ENCODE measurements around the gene ADCY3.

ADCY3 gene

DNA sequence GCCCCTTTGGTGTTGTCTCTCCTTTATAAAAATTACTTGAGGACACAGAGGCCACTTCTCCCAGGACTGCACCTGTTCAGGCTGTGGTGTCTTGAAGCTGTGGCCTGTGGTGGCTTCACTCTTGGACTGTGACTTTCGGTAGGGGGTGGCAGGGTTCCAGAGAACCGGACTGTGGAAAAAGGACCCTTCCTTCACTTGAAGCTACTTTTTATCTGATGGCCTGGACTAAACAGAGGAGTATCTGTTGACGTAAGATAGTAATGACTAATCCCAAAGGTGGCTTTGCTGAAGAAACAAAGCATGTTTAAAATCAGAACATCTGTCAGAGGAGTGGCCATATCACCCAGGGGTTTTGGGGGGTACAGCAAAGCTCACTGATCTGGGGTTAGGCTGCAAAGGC, 66.0 kb downstream of the ADCY3 start:
- CTCF ChIA-PET: interaction anchor here (1.4 to 1.6 kb wide), 2 partner anchors 30 to 443 kb away, joined by 3 read pairs; no protein-coding TSS in a partner anchor
- no peak for DNase-seq (ENCODE audit: low read depth, low spot score)
- POLR2A ChIA-PET: no interaction called here
- H3K4me3 ChIP-seq (ENCODE audit: low read depth, low read length): no peak overlapping the region
- no peak for TF ChIP-seq CTCF (IDR thresholded peaks at IDR 0.05; ENCODE audit: insufficient read depth, low read length, missing control alignments)

DNA sequence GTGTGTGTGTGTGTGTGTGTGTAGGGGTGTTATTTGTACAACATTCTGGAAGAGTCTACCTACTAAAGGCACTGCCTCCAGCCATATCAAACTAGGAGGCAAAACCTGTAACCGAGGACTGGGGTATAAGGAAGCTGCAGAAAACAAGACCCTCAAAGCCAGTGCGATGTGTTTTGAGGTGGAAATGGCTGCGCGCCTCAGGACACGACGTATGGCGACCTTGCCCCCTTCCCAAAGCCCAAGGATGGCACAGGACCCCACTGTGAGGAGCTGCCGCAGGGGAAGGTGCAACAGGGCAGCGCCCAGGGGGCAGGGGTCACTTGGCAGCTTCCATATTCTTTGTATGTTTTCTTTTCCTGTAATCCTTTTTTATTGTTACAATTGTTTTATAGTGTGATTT, 67.0 kb downstream of the ADCY3 start:
- H3K4me3 ChIP-seq (ENCODE audit: low read depth, low read length): no peak overlapping the region
- TF ChIP-seq CTCF (IDR thresholded peaks at IDR 0.05; ENCODE audit: insufficient read depth, low read length, missing control alignments): no peak
- POLR2A ChIA-PET: no interaction called here
- no peak for DNase-seq (ENCODE audit: low read depth, low spot score)
- CTCF ChIA-PET: interaction anchor here (0.6 to 1.4 kb wide), 2 partner anchors 29 to 346 kb away, joined by 3 read pairs; no protein-coding TSS in a partner anchor

DNA sequence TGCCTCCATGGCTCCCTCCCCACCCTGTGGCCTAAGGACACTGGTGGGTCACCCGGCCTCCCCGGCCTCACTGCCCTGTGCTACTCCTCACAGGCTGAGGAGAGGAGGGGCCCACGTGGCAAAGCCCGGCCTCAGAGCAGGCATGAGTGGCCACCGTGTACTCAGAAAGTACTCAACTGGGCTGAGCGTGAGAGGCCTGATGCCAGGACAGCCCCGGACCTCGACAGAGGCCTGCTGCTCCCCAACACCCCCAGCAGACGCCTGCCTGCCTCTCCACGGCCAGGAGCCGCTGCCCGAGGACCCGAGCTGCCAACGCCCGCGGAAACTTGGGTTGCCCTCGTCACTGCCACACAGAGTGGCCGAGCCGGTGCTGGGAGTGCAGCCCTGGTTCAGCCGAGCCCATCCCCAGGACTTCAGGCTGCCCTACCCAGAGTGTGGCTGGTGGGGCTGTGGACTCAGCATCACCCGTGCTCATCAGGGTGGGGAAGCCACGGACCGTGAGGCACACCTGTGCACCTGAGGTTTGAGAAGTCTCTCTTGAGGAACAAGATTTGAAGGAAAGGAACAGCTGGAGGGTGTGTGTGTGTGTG, 67.5 kb downstream of the ADCY3 start:
- ChIA-PET CTCF (no interaction called here), POLR2A (no interaction called here)
- no peak for DNase-seq (ENCODE audit: low read depth, low spot score)

DNA sequence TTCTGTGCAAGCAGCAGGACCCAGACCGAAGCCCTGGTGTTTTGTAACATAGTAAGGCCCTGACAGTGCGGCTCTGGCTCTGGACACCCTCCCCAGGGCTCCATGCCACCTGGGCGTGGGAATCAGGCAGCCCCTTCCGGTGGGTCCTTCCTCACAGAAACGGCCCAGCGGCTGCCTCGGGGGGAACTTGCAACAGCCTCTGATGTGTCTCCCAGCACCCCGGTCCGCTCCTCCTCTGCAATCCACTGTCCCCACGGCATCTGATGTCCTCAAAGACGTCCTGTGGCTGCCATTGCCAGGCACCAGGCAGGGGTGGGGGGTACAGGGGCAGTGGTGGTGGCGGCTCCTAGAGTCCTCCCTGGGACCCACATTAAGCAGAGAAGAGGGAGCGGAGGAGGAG, 68.0 kb downstream of the ADCY3 start:
- H3K4me3 ChIP-seq (ENCODE audit: low read depth, low read length): no peak overlapping the region
- CTCF ChIA-PET: no interaction called here
- POLR2A ChIA-PET: no interaction called here
- no peak for TF ChIP-seq CTCF (IDR thresholded peaks at IDR 0.05; ENCODE audit: insufficient read depth, low read length, missing control alignments)
- DNase-seq (ENCODE audit: low read depth, low spot score): no peak

More for the DNA sequence above, 67.5 kb downstream of the ADCY3 start:
- no peak overlapping the region for H3K4me3 ChIP-seq (ENCODE audit: low read depth, low read length)
- no peak for TF ChIP-seq CTCF (IDR thresholded peaks at IDR 0.05; ENCODE audit: insufficient read depth, low read length, missing control alignments)

- TF ChIP-seq CTCF (IDR thresholded peaks at IDR 0.05; ENCODE audit: insufficient read depth, low read length, missing control alignments): no peak
- CTCF ChIA-PET: no interaction called here
- POLR2A ChIA-PET: no interaction called here
- H3K4me3 ChIP-seq (ENCODE audit: low read depth, low read length): no peak overlapping the region
- no peak for DNase-seq (ENCODE audit: low read depth, low spot score)
These were observed 69.1 kb downstream of the ADCY3 start for GRCh38 chr2:24850944-24851343.

DNA sequence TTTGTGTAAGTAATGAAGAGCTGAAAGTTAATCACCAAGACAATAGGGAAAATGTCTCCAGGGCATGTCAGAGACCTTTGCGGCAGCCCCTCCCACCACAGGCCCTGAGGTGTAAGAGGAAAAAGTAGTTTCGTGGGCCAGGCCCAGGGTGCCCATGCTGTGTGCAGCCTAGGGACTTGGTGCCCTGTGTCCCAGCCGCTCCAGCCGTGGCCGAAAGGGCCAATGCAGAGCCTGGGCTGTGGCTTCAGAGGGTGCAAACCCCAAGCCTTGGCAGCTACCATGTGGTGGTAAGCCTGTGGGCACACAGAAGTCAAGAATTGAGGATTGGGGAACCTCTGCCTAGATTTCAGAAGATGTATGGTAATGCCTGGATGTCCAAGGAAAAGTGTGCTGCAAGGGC, 74.3 kb downstream of the ADCY3 start:
- CTCF ChIA-PET: interaction anchor here (0.9 kb wide), 1 partner anchor 15 kb away, joined by 3 read pairs; no protein-coding TSS in a partner anchor
- POLR2A ChIA-PET: no interaction called here
- H3K4me3 ChIP-seq (ENCODE audit: low read depth, low read length): no peak overlapping the region
- TF ChIP-seq CTCF (IDR thresholded peaks at IDR 0.05; ENCODE audit: insufficient read depth, low read length, missing control alignments): no peak
- DNase-seq (ENCODE audit: low read depth, low spot score): no peak

Measured in AG04449 (cell line).